ENCODE data around the gene GADD45G. TPM values are rescaled to one million over a fixed set of nuclear protein-coding genes. Genes with fewer than 3 reads are reported as not detected.
A peak's percentile ranks its signal among the peaks of the same experiment; 100 is the strongest.

GADD45G gene
- total RNA-seq, 1 donor from 2014 or later: 17.5 TPM

DNA sequence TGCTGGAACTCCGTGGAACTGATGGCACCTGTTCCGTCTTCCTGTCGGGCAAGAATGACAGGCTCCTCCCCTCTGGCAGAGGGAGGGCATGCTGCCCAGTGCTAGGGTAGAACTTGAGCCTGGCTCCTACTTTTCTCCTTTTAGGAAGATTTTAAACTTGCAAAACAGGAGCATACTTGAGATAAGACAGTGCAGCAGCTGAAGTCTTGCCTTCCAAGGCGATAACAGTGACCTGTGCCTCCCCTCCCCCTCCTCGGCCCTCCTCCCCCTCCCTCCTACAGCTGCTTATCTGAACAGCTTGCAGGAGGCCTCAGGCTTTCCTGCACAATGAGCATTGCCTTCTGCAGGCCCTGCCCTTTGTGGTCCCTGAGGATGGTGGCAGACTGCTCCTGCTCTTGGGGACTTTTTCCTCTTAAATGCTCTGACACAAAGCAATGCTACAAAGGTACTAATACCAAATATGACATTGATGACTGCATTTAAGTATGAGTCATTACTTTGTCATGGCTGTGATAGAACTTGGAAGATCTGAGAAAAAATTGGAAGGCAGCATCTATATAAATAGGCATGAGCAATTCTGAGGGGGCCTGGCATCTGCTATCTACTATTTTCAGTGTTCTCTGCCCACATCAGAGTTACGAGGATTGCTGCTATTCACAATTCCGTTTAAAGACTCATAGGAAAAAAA lies 2.0 kb downstream of the GADD45G start:
- ATAC-seq (peak; percentile 42), DNase-seq (ENCODE audit: low spot score) (peak; percentile 68)

DNA sequence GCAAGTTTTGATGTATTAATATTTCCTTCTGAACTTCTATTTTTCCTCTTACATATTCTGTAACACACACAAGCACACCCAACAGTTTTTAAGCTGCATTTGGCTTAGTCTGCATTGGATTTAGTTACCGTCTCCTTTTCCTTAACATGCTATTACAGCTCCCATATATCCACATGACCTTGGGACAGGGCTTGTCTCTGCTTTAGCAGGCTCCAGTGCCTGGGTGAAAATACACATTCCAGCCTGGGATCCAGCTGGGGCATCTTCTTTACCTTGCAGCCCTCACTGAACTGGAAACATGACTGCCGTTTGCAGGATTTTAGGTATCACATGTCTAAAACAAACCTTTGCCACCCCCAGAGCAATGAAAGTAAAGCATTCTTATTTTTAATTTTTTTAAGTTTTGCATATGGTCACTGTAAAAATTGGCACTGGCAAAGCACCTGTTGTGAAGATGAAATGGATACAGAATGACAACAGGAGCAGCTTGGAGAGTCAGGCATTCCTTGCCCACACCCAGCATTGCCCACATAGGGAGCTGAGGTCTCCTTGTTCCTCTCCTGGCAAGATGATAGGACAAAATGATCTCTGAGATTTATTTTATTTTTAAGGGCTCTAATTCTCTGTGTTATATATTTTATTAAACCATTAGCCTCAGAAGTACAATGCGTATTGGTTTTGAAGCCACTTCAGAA lies 4.0 kb downstream of the GADD45G start:
- DNase-seq (ENCODE audit: low spot score) (no peak), ATAC-seq (no peak)

DNA sequence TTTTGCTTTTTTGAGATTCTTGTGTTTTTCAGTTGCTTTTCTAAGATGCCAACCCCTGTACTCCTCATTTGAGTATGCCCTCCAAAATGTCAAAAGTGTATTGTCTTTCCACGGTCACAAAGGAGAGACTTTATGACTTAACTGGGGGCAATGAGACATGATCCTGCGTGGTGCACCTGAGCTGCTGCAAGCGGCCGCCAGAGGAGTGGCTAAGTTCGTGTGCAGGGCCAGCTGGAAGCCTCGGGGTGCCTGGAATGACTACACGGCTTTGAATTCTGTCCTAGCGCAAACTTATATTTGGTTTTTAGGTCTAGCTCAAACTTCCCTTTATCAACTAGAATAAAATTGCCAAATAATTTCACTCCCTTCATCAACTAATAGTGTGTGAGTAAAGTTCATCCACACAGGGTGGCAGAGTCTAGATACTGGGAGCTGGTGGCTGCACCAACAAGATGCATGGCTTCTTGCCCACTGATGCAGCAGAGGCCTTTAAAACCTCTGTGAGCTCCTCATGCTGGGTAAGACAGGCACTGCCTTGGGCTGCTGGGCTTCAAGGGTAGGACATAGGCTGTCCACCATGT lies 4.7 kb downstream of the GADD45G start:
- no peak for DNase-seq (ENCODE audit: low spot score)
- ATAC-seq: no peak

DNA sequence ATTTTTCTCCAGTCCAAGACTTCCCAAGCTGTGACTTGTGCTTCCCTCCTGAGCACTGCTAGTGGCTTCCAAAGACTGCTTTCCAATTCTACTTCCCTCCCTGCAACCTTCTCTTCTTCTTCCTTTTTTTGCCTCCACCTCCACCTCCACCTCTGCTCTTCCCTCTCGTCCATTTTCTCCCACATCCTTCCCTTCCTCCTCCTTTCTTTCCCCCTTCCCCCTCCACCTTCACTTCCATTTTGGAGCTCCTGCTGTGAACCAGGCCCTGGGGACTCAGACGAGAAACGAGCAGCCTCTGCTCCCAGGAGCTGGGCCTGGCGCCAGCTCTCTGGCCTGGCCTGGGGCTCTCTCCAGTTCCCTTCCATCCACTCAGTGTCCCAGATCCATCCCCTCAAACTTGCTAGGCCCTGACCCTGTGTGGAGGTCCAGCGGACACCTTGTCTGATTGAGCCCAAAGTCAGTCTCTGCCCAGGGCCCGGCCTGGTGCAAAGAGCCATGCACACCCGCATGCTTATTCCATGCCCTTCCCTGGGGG lies 5.6 kb downstream of the GADD45G start:
- ATAC-seq (no peak), DNase-seq (ENCODE audit: low spot score) (no peak)

DNA sequence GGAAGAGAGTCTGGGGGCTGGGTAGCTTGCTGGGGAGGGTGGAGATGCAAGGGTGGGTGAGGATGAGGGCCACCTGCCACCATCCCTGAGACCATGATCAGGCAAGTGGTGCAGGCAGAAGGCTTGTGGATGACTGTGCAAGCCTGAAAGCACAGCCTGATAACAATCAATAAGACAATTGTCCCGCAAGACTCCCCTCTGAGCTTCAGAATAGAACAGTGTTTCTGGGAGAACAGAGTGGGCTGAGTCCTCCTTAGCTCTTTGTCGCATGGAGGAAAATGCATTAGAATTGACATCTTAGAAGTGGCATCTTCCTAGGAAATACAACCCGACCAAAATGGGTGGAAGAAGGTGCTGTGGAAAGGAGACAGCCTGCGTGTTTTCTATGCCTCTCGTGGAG lies 6.6 kb downstream of the GADD45G start:
- DNase-seq (ENCODE audit: low spot score): no peak

DNA sequence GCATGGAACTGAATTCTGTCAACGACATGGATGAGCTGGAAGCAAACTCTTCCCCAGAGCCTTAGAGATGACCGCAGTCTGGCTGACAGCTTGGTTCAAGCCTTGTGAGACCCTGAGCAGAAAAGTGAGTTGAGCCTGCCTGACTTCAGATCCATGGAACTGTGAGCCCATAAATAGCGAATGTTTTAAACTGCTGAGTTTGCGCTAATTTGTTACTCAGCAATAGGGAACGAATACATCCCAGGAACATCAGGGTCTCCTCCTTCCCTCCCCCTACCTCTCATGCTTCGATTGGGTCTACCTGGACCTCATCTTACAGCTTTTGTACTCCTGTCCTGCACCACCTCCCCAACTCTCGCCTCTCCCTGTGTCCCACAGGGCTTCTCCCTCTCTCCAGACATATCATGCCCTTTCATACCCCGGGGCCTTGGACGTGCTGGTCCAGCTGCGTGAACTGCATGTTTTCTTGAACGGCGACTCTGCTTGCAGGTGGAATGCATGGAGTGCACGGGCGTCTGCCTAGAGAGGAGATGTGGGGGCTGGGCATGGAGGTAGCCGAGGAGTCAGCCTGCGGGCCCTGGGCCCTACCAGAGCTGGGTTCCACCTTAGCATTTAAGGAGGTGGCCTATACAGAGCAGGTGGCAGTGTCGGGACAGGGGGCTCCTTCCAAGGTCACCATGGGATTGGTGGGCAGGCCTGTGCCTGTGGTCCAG lies 7.9 kb downstream of the GADD45G start:
- ATAC-seq (no peak), DNase-seq (ENCODE audit: low spot score) (no peak)

More for the DNA sequence above, 6.6 kb downstream of the GADD45G start:
- no peak for ATAC-seq

DNA sequence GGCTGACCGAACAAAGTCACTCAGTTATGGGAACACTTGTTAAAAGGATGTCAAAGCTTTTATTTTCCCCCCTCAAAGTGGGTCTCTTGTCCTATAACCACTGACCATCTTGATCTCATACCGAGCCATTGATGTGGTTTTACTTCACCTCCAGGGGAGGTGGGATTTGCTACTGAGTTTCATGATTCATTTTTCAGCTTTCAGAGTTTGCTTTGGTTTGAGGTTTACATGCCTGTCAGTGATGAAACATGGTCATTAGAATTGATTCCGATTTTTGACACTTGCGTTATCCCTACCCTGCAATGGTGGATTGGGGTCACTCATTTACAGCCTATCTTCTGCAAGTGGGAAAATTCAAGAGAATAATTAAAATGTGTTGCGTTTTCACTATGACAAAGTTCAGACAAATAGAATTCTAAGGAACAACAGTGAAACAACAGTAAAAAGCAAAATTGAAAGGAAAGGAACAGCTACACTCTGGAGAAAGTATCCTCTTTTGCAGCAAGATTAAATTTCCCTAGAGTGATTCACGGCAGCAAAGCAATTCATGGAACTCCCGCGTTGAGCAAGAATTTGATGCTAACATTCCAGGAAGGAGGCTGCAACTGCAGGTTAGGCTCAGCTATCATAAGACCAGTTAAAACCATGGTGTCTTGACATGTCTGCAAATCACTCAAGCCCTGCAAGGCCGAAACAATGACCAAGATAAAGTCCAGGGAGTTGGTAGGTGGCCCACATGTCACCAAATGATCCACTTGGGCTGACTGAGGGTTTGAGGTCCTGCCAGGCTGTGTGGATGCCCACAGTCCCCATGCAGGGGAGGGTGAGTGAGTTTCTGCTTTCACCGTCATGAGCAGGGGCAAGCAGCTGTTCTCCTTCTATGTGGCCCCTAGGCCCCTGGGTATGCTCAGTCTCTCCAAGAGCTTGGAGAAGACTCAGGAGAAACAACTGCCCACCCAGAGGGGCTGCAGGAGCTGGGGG lies 9.4 kb downstream of the GADD45G start:
- ATAC-seq: no peak
- DNase-seq (ENCODE audit: low spot score): no peak

DNA sequence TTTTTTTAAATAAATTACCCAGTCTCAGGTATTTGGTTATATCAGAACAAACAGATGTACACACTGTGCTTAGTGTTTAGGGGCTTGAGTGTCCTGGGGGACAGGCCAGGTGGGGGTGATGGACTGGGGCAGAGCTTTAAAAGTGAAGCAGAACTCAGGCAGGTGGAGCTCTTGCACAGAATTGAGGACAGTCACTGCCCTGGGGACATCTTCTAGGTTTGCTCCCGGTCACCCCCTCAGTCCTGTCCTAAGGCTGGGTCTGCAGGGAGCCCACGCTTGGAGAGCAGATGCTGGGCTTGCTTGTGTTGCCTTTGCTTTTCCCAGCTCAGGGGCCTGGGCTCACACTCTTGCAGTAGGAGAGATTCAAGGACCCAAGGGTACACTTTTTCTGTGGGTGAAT lies 10.8 kb downstream of the GADD45G start:
- ATAC-seq (peak; percentile 51), DNase-seq (ENCODE audit: low spot score) (no peak)

DNA sequence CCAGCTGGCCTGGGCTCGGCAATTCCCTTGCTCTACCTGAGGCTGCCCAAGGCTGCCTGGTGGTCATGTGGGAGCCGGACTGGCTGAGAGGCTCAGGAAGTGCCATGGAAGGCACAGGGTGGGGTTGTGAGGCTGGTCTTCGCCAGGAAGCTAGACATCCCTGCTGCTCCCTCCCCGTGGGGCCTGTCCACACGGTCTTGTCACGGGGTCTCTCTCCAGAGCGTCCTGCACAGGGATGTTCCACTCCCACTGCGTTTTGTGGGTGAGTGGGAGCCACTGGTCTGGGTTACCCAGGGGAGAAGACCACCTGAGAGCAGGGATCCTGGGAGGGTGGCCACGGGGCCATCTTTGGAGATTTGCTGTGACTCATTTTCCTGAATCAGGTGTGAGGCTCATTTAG lies 11.6 kb downstream of the GADD45G start:
- ATAC-seq: no peak
- DNase-seq (ENCODE audit: low spot score): no peak

DNA sequence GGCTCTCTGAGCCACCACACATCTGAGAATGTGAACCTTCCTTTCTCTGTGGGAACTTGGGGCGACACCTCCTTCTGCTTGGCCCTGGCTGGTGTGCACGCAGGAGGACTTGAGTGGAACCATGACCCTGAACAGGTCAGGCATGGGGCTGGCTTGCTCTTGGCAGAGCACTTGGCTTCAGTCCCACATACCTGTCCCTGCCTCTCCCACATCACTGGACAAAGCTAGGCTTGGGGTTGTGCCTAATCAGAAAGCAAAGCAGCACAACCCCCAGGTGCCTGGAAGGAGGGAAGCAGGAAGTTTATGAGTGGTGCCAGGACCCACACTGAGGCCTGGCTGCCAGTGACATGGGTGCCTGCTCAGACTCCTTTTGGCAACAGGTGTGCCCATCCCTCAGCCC lies 13.2 kb downstream of the GADD45G start:
- DNase-seq (ENCODE audit: low spot score) (peak; percentile 74), ATAC-seq (peak; percentile 92)

DNA sequence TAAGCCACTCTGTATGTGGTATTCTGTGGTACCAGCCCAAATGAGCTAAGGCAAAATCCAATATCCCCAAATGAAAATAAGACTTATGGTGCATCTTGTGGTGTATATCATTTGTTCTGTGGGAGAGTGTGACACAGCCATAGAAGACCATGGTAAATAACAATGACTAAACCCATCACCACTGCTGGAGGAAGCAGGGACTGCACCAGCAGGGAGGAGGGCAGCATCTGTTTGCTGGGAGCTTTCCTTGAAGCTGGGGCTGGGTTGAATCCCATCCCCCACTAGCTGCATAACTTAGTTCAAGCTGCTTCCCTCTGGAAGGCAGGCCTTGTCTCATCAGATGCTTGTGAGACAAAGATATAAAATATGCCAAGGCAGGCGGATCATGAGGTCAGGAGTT lies 14.2 kb downstream of the GADD45G start:
- no peak for ATAC-seq

DNA sequence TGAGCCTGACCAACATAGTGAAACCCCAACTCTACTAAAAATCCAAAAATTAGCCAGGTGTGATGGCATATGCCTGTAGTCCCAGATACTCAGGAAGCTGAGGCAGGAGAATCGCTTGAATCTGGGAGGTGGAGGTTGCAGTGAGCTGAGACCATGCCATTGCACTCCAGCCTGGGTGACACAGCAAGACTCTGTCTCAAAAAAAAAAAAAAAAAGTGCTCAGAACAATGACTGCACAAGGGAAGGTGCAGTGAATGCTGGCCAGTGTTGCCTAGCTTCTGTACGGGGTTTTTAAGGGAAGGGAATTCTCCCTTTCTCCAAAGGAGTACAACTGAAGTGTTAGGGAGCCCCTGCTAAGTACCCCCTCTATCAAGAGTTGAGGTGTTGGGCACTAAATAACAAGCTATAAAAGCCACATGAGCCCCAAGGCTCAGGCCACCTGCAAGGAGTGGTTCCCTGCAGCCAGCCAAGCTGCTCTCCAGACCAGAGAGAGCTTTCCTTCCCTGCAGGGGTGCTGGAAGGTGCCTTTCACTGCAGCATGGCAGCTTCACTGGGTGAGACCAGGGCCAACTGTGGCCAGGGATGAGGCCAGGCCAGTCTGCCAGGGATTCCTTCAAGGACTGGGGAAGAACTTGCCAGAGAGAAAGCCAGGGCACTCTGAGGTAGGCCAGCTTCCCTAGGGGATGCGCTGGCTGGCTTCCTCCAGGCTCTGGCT lies 14.8 kb downstream of the GADD45G start:
- ATAC-seq (no peak), DNase-seq (ENCODE audit: low spot score) (no peak)

More for the DNA sequence above, 14.2 kb downstream of the GADD45G start:
- DNase-seq (ENCODE audit: low spot score): no peak

DNA sequence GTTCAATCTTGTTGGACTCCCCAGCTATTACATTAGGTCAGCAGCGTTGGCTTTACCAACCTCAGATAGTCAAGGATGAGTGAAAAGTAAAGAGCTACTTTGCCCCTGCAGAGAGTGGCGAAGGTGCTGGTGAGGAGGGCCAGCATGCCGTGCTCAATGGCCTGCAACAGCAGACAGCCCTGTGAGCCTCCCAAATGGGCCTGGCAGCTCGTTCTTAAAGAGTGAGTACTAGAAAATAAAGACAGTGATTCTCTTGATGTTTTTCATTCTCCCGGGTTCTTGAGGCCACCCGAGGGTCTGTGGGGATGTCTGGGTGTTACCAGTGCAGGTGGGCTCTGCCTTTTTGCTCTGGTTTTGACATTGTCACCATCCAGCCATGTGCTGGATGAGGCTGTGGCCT lies 16.2 kb downstream of the GADD45G start:
- no peak for ATAC-seq
- DNase-seq (ENCODE audit: low spot score): no peak

DNA sequence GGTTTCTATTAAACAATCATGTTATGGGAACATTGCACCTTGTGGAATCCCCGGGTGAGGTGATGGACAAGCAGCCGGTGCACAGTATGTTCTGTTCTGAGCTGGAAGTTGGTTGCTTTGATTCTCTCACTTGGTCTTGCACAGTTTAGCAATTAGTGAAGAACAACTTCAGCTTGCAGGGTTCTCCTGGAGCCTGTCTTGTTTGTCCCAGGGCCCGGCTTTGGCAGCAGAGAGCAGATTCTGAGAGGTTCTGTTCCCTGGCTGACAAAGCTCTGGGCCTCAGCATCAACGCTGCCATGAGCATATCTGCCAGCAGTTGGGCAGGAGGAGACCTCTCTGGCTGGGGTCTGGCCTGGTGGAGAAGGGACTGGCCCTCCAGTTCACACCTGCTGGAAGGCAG lies 16.9 kb downstream of the GADD45G start:
- ATAC-seq (no peak), DNase-seq (ENCODE audit: low spot score) (no peak)

DNA sequence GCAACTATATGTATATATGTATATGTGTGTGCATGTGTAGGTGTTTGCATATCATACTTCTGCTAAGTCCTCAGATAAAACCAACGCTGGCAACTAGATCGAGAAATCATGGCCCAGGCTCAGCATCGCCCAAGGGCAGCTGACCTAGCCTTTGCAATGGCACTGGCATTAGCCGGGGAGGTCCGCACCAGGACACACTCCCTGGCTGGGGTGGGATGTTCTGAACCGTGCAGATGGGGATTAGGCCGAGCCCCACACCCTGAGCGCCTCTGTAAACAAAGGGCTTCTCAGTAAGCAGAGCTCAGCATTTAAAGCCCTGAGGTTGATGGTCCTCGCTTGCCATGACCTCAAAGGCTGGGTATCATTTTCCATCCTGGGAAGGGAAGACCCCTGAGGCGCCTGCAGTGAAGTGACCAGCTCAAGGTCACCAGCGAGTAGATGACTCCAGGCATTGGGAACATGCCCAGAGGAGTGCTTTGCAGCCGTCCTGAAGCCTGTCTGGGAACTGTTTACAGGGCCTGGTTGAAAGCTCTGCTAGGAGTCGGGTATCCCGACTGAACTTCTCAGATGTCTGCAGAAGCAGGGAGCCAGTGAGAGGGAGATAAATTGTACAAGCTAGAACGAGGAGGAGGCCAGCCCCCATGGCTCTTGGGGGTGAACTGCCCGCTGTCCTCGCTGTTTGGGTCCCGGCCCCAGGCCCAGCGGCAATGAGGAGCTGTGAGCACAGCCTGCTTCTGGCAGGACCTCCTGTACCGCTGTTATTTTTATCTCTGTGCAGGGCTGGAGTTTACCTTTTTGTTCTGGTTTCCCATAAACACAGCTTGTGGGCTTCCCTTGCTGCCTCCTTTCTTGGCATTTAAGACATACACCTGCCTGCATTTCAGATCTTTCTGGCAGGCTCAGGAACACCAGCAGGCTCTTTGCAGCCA lies 18.4 kb downstream of the GADD45G start:
- ATAC-seq (no peak), DNase-seq (ENCODE audit: low spot score) (no peak)

DNA sequence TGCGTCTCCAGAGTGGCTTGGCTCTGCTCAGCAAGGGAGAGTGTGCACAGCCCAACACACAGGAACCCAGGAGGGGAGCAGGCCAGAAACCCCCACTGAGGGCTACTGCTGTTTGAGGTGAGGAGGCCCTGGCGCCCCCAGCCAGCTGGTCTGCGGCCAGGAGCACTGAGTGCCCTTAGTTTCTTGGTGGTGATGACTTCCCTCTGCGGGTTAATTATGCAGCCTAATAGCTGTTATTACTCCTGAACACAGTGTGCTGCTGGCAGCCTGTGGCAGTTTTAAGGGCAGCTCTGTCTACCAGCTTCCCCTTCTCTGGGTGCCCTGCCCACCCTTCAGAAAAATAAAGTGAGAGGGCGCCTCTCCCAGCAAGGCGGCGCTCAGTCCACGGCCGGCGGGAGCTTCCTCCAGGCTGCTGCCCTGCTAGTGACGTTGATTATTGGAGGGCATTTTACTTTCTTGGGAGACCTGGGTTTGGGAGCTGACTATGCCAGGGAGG lies 19.2 kb downstream of the GADD45G start:
- DNase-seq (ENCODE audit: low spot score) (no peak), ATAC-seq (peak; percentile 27)

DNA sequence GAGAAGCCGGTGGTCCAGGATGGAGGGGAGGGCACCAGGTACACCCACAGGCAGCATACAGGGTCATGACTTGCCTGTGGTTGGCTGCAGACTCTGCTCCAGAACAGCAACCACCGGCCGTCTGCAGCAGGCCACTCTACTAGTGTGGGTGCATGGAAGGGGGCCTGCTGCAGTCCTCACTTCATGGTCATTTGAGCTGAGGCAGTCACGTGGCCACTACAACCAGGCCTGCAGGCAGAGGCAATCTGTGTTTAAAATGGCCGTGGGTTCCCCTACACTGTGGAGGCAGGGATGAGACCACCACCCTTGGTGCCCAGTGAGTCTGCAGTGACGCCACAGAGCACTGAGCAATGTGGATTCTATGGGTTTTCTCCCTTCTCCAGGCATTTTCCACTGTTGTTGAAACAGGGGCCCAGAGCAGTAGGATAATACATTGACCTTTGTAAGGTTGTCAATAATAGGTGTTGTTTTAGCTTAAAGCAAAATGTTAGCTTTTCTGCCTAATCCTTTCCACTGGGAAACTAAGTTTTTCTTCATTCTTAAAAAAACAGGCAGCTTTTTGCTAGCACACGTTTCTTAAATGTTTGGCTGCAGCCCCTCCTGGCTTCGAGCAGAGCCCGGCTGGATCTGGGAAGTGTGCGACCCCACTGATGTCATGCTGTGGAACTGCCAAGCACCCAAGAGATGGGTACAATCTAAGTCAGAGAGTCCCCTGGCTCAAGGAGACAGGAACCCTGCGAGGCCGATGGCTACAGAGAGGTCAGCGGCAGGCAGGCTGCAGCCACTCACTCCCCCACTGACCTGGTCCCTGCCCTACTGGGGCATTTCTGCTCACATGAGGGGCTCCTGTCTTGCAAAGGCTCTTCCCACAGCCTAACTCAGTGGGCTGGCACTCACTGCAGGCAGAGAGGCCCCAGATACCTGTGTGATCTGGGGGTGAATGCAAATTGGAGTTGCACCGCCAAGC lies 21.2 kb downstream of the GADD45G start:
- ATAC-seq (peak; percentile 75), DNase-seq (ENCODE audit: low spot score) (no peak)
